ENCODE results near the gene EXOC8. TPM values are rescaled to one million over a fixed set of nuclear protein-coding genes. Genes with fewer than 3 reads are reported as not detected.

The EXOC8 gene
- total RNA-seq, 1 donor from 2014 or later = 15.2 TPM

DNA sequence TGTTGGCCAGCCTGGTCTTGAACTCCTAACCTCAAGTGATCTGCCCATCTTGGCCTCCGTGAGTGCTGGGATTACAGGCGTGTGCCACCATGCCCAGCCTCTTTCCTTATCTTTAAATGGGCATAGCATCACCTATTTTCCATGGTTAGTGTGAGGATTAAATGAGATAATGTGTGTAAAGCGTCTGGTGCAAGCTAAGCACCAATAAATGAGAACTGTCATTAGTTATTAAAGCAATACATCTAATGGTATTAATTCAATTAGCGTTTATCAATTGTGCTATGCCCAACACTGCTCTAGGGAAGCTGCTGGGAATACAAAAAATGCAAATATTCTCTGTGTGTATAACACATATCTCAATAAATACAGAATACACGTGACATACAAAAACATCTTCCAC, 10.0 kb downstream of the EXOC8 start:
- H3K4me1 ChIP-seq (ENCODE audit: insufficient read depth, low read length) = peaks cover 8% of the 10 kb centered on the region
- H3K9ac ChIP-seq (ENCODE audit: low read length) = no peak overlapping the region
- DNase-seq (ENCODE audit: low read depth) (no peak), FAIRE-seq (no peak)
- Mint-ChIP-seq H3K27me3 (ENCODE audit: low read depth, unreplicated experiment) (no peaks in the 10 kb centered on the region), H3K9me3 (ENCODE audit: unreplicated experiment) (no peaks in the 10 kb centered on the region), H3K4me1 (ENCODE audit: low read depth, unreplicated experiment) (peaks cover 2% of the 10 kb centered on the region), H3K36me3 (ENCODE audit: low read depth, unreplicated experiment) (peaks cover 3% of the 10 kb centered on the region), H3K27ac (ENCODE audit: unreplicated experiment) (no peak overlapping the region), H3K4me3 (ENCODE audit: unreplicated experiment) (no peak overlapping the region)
- no peak overlapping the region for H2AFZ ChIP-seq (ENCODE audit: low read depth, low read length)
- H3K27ac ChIP-seq (ENCODE audit: low read depth, low read length) = no peak overlapping the region
- peaks cover 8% of the 10 kb centered on the region for H4K20me1 ChIP-seq (ENCODE audit: insufficient read depth, low read length)
- no peaks in the 10 kb centered on the region for H3K27me3 ChIP-seq (ENCODE audit: insufficient read depth, low read length)
- peaks cover 11% of the 10 kb centered on the region for H3K79me2 ChIP-seq (ENCODE audit: insufficient read depth, low read length)
- no peaks in the 10 kb centered on the region for H3K9me3 ChIP-seq (ENCODE audit: insufficient read depth, low read depth, low read length)
- H3K4me2 ChIP-seq (ENCODE audit: low read length) = no peak overlapping the region
- TF ChIP-seq, protein P1, sequence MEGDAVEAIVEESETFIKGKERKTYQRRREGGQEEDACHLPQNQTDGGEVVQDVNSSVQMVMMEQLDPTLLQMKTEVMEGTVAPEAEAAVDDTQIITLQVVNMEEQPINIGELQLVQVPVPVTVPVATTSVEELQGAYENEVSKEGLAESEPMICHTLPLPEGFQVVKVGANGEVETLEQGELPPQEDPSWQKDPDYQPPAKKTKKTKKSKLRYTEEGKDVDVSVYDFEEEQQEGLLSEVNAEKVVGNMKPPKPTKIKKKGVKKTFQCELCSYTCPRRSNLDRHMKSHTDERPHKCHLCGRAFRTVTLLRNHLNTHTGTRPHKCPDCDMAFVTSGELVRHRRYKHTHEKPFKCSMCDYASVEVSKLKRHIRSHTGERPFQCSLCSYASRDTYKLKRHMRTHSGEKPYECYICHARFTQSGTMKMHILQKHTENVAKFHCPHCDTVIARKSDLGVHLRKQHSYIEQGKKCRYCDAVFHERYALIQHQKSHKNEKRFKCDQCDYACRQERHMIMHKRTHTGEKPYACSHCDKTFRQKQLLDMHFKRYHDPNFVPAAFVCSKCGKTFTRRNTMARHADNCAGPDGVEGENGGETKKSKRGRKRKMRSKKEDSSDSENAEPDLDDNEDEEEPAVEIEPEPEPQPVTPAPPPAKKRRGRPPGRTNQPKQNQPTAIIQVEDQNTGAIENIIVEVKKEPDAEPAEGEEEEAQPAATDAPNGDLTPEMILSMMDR (IDR thresholded peaks at IDR 0.05; ENCODE audit: insufficient read depth, low read depth, low read length) = no peak
- no peak for TF ChIP-seq EZH2 (IDR thresholded peaks at IDR 0.05; ENCODE audit: insufficient read depth, low read length)
- no peaks in the 10 kb centered on the region for H3K36me3 ChIP-seq (ENCODE audit: insufficient read depth, low read length)
- no peak overlapping the region for H3K4me3 ChIP-seq (ENCODE audit: insufficient read depth, low read depth, low read length)

DNA sequence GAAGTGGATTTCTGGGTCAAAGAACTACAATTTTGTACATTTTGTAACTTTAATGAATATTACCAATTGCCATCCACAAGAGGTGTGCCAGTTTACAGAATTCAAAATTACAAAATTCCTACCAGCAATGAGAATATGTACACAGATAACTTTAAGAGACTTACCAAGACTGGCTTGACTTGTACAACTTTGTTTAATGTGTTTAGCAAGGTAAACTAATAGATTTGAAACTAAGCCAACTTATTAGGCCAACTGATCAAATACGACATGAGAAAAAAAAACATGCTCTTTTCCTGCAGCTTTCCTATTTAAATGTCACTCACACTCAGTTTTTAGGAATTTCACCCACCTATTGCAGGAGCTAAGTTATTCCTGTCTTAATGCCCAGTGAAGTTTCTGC, 11.4 kb downstream of the EXOC8 start:
- Histone ChIP-seq H4K20me1 (ENCODE audit: insufficient read depth, low read length) (peaks cover 2% of the 10 kb centered on the region), H3K27ac (ENCODE audit: low read depth, low read length) (no peak overlapping the region), H3K4me2 (ENCODE audit: low read length) (no peak overlapping the region), H2AFZ (ENCODE audit: low read depth, low read length) (no peak overlapping the region), H3K36me3 (ENCODE audit: insufficient read depth, low read length) (no peaks in the 10 kb centered on the region), H3K79me2 (ENCODE audit: insufficient read depth, low read length) (no peaks in the 10 kb centered on the region), H3K9ac (ENCODE audit: low read length) (no peak overlapping the region), H3K4me1 (ENCODE audit: insufficient read depth, low read length) (peaks cover 8% of the 10 kb centered on the region), H3K9me3 (ENCODE audit: insufficient read depth, low read depth, low read length) (no peaks in the 10 kb centered on the region), H3K4me3 (ENCODE audit: insufficient read depth, low read depth, low read length) (no peak overlapping the region), H3K27me3 (ENCODE audit: insufficient read depth, low read length) (no peaks in the 10 kb centered on the region)
- DNase-seq (ENCODE audit: low read depth) (no peak), FAIRE-seq (no peak)
- no peak overlapping the region for H3K4me3 Mint-ChIP-seq (ENCODE audit: unreplicated experiment)
- no peaks in the 10 kb centered on the region for H3K4me1 Mint-ChIP-seq (ENCODE audit: low read depth, unreplicated experiment)
- H3K36me3 Mint-ChIP-seq (ENCODE audit: low read depth, unreplicated experiment) = peaks cover 3% of the 10 kb centered on the region
- no peaks in the 10 kb centered on the region for H3K9me3 Mint-ChIP-seq (ENCODE audit: unreplicated experiment)
- no peak overlapping the region for H3K27ac Mint-ChIP-seq (ENCODE audit: unreplicated experiment)
- no peak for TF ChIP-seq EZH2 (IDR thresholded peaks at IDR 0.05; ENCODE audit: insufficient read depth, low read length)
- TF ChIP-seq, protein P1 (IDR thresholded peaks at IDR 0.05; ENCODE audit: insufficient read depth, low read depth, low read length) = no peak
- no peaks in the 10 kb centered on the region for H3K27me3 Mint-ChIP-seq (ENCODE audit: low read depth, unreplicated experiment)

DNA sequence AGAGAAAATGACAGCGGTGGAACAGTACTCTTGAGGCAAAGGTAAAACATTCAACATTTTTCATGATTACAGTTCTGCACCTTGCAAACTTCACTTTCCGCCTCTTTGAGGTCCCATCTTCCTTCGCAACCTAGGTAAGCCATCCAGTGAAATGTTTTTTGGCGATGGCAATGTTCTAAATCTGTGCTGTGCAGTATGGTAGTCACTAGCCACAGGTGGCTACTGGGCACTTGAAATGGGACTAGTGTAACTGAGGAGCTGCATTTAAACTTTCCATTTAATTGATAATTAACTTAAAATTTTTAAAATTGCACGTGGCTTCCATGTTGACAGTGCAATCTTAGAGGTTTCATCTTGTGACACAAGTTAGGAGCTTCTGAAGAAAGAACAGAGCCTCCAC, 13.0 kb downstream of the EXOC8 start:
- TF ChIP-seq, protein P1 (IDR thresholded peaks at IDR 0.05; ENCODE audit: insufficient read depth, low read depth, low read length) = no peak
- TF ChIP-seq EZH2 (IDR thresholded peaks at IDR 0.05; ENCODE audit: insufficient read depth, low read length) = no peak
- Histone ChIP-seq H3K4me2 (ENCODE audit: low read length) (no peak overlapping the region), H4K20me1 (ENCODE audit: insufficient read depth, low read length) (no peaks in the 10 kb centered on the region), H3K4me3 (ENCODE audit: insufficient read depth, low read depth, low read length) (no peak overlapping the region), H3K9ac (ENCODE audit: low read length) (no peak overlapping the region), H3K27ac (ENCODE audit: low read depth, low read length) (no peak overlapping the region), H3K79me2 (ENCODE audit: insufficient read depth, low read length) (no peaks in the 10 kb centered on the region), H3K27me3 (ENCODE audit: insufficient read depth, low read length) (no peaks in the 10 kb centered on the region), H3K9me3 (ENCODE audit: insufficient read depth, low read depth, low read length) (no peaks in the 10 kb centered on the region), H2AFZ (ENCODE audit: low read depth, low read length) (no peak overlapping the region), H3K4me1 (ENCODE audit: insufficient read depth, low read length) (peaks cover 8% of the 10 kb centered on the region), H3K36me3 (ENCODE audit: insufficient read depth, low read length) (no peaks in the 10 kb centered on the region)
- Mint-ChIP-seq H3K36me3 (ENCODE audit: low read depth, unreplicated experiment) (no peaks in the 10 kb centered on the region), H3K9me3 (ENCODE audit: unreplicated experiment) (no peaks in the 10 kb centered on the region), H3K27me3 (ENCODE audit: low read depth, unreplicated experiment) (no peaks in the 10 kb centered on the region), H3K27ac (ENCODE audit: unreplicated experiment) (no peak overlapping the region), H3K4me3 (ENCODE audit: unreplicated experiment) (no peak overlapping the region), H3K4me1 (ENCODE audit: low read depth, unreplicated experiment) (no peaks in the 10 kb centered on the region)
- FAIRE-seq (no peak), DNase-seq (ENCODE audit: low read depth) (no peak)

All from astrocyte (in vitro differentiated cells and primary cell).